ENCODE measurements around the gene VASH1.

- TF ChIP-seq CTCF (IDR thresholded peaks at IDR 0.05) (no peak), EZH2 (IDR thresholded peaks at IDR 0.05) (no peak)
Observed at GRCh38 chr14:76779221-76780057, 18.2 kb downstream of the VASH1 start.
